Esophagus muscularis mucosa (tissue), 4 donors: ENCODE results near the gene CYSLTR1.

Source experiments
- CTCF ChIP-seq, 3 experiments: fragments of 200-600 bp in 2 of 3; fragments of 450-650 bp in 1 of 3; sonication (generic) in 2 of 3; IDR thresholded peaks; one replicate each; pipeline ENCODE4 v1.5.1; 2017 to 2019; ENCODE audit warnings: antibody characterized with exemption in 3 of 3, mild to moderate bottlenecking in 2 of 3, moderate library complexity in 1 of 3
- EP300 ChIP-seq: sonication (generic); formaldehyde crosslinking; IDR thresholded peaks from one replicate; pipeline ENCODE4 v1.6.1; 2017; ENCODE audit warnings: antibody characterized with exemption
- POLR2A ChIP-seq: fragments of 450-650 bp; IDR thresholded peaks from one replicate; pipeline ENCODE4 v1.6.1; 2017; ENCODE audit warnings: antibody characterized with exemption, moderate library complexity, mild to moderate bottlenecking, low read depth
- POLR2AphosphoS5 ChIP-seq, 2 donors: sonication (generic); formaldehyde crosslinking; IDR thresholded peaks; one replicate each; pipeline ENCODE4 v1.6.1; 2017; ENCODE audit warnings: antibody characterized with exemption in 2 of 2

- no peak for TF ChIP-seq CTCF (IDR thresholded peaks at IDR 0.05)
- no peak for TF ChIP-seq POLR2A
- TF ChIP-seq POLR2AphosphoS5 (IDR thresholded peaks at IDR 0.05): no peak
- TF ChIP-seq EP300: no peak
Measured at GRCh38 chrX:78322863-78323262, 4.5 kb downstream of the CYSLTR1 start.
